HG03139 (cell line): ENCODE data around the gene QKI.
"Not testable (repeated sequence)": the region's sequence is repeated elsewhere in the genome, so short reads cannot be mapped to it uniquely, and the experiment has no call there.

Source experiments
- ATAC-seq: cut with Tn5 transposase; IDR thresholded peaks from one replicate; pipeline ENCODE4 v1.9.1; 2021; ENCODE audit not compliant: unreplicated experiment

QKI gene

GRCh38 chr6:163572612-163573011, 158.1 kb downstream of the QKI start:
- ATAC-seq = no peak

GRCh38 chr6:163573503-163574179, 159.1 kb downstream of the QKI start:
- ATAC-seq = no peak

- no peak for ATAC-seq
Measured at GRCh38 chr6:163576114-163576513, 161.6 kb downstream of the QKI start.

GRCh38 chr6:163577404-163577803, 162.9 kb downstream of the QKI start:
- ATAC-seq = no peak

- ATAC-seq = no peak
Measured at GRCh38 chr6:163579111-163579879, 164.8 kb downstream of the QKI start.

- no peak for ATAC-seq
Measured at GRCh38 chr6:163579880-163580295, 165.4 kb downstream of the QKI start.

GRCh38 chr6:163580311-163581030, 166.0 kb downstream of the QKI start:
- no peak for ATAC-seq

- no peak for ATAC-seq
Measured at GRCh38 chr6:163583558-163583957, 169.0 kb downstream of the QKI start.

GRCh38 chr6:163585932-163586437, 171.5 kb downstream of the QKI start:
- ATAC-seq = no peak

- no peak for ATAC-seq
Measured at GRCh38 chr6:163586888-163587287, 172.4 kb downstream of the QKI start.

GRCh38 chr6:163588220-163588919, 173.9 kb downstream of the QKI start:
- no peak for ATAC-seq

- no peak for ATAC-seq
Measured at GRCh38 chr6:163589387-163589786, 174.9 kb downstream of the QKI start.

GRCh38 chr6:163590132-163590531, 175.6 kb downstream of the QKI start:
- not testable (repeated sequence) for ATAC-seq

GRCh38 chr6:163592872-163593271, 178.4 kb downstream of the QKI start:
- ATAC-seq = no peak

- no peak for ATAC-seq
Measured at GRCh38 chr6:163596174-163596573, 181.7 kb downstream of the QKI start.

GRCh38 chr6:163599136-163599535, 184.6 kb downstream of the QKI start:
- no peak for ATAC-seq

GRCh38 chr6:163599684-163600083, 185.2 kb downstream of the QKI start:
- ATAC-seq = no peak

GRCh38 chr6:163600331-163600730, 185.8 kb downstream of the QKI start:
- ATAC-seq = no peak

GRCh38 chr6:163600781-163601180, 186.3 kb downstream of the QKI start:
- ATAC-seq = no peak

- no peak for ATAC-seq
Measured at GRCh38 chr6:163602851-163603250, 188.3 kb downstream of the QKI start.

- no peak for ATAC-seq
Measured at GRCh38 chr6:163603395-163603794, 188.9 kb downstream of the QKI start.
